WERI-Rb-1 (cell line): ENCODE results near the gene CAPN5.

Source experiments
- DNase-seq: peaks from one replicate; pipeline ENCODE4 v3.0.0-alpha.2; 2020
- H3K27ac ChIP-seq: fragments of 250-450 bp; sonication (Bioruptor Pico); 2 replicates; pipeline ENCODE4 v1.5.1; 2020; ENCODE audit warnings: mild to moderate bottlenecking, moderate library complexity
- H3K27me3 ChIP-seq: fragments of 250-450 bp; sonication (Bioruptor Pico); 2 replicates; pipeline ENCODE4 v1.5.1; 2021; ENCODE audit warnings: mild to moderate bottlenecking, low read depth, moderate library complexity; ENCODE audit not compliant: insufficient read depth, severe bottlenecking
- H3K36me3 ChIP-seq: fragments of 250-450 bp; sonication (Bioruptor Pico); 2 replicates; pipeline ENCODE4 v1.5.1; 2020; ENCODE audit warnings: mild to moderate bottlenecking, moderate library complexity
- H3K4me3 ChIP-seq: 2 replicates; pipeline ENCODE4 v1.5.1; 2011; ENCODE audit warnings: low read depth, mild to moderate bottlenecking, control low read depth, low read length
- H3K9me3 ChIP-seq: fragments of 250-450 bp; sonication (Bioruptor Pico); 2 replicates; pipeline ENCODE4 v1.5.1; 2021; ENCODE audit warnings: mild to moderate bottlenecking, moderate library complexity; ENCODE audit not compliant: severe bottlenecking
- CTCF ChIP-seq: IDR thresholded peaks from 2 replicates; pipeline ENCODE4 v1.5.1; 2011; ENCODE audit warnings: low read depth, mild to moderate bottlenecking, control low read depth, inconsistent platforms, low read length

Gene CAPN5

DNA sequence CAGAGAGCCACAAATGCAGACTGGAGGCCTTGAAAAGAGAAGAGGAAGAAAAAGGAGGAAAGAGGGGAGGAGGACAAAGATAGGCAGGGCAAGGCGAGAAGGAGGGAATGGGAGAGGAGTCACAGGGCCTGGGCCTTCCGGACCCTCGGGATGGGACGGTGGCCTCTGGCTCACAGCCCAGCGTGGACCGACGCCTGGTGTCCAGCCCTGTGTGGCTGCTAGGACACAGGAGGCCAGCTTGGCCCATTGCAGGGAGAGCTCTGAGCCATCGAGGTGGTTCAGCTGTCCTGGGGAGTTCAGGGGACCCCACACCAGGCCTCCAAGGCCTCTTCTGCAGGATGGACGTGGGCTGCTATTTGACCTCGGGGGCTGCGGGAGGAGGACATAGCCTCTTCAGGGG lies 70.7 kb downstream of the CAPN5 start:
- no peak for DNase-seq
- no peaks in the 10 kb centered on the region for H3K9me3 ChIP-seq
- no peak for TF ChIP-seq CTCF
- H3K36me3 ChIP-seq: peaks cover 12% of the 10 kb centered on the region
- no peaks in the 10 kb centered on the region for H3K27me3 ChIP-seq
- peak overlapping the region; percentile 86 for H3K4me3 ChIP-seq
- peak overlapping the region; percentile 90 for H3K27ac ChIP-seq

DNA sequence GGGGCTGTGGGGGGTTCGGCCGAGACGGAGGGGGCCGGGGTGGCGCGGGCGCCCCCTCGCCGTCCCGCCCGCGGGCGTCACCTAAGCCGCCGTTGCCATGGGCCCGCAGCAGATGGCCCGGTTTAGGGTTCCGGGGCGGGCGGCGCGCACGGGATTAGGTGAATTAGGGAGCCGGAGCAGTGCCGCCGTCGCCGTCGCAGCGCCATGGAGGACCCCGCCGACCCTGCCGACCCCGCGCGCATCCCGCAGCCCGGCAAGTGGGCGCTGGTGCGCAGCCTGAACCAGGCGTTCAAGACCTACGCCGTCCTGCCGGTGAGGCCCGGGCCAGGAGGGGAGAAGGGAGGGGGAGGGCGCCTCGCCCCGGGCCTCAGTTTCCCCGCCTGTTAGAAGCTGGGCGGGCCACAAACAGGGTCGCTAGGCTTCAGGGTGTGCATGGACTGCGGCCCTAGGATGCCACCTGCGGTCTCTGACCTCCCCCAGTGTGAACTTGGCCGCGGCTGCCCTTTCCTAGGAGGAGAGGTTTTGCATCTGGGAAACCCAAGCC lies 71.4 kb downstream of the CAPN5 start:
- TF ChIP-seq CTCF: no peak
- peak; percentile 69 for DNase-seq
- no peaks in the 10 kb centered on the region for H3K27me3 ChIP-seq
- peak overlapping the region; percentile 90 for H3K27ac ChIP-seq
- H3K9me3 ChIP-seq: no peaks in the 10 kb centered on the region
- H3K36me3 ChIP-seq: peaks cover 20% of the 10 kb centered on the region
- peak overlapping the region; percentile 86 for H3K4me3 ChIP-seq

DNA sequence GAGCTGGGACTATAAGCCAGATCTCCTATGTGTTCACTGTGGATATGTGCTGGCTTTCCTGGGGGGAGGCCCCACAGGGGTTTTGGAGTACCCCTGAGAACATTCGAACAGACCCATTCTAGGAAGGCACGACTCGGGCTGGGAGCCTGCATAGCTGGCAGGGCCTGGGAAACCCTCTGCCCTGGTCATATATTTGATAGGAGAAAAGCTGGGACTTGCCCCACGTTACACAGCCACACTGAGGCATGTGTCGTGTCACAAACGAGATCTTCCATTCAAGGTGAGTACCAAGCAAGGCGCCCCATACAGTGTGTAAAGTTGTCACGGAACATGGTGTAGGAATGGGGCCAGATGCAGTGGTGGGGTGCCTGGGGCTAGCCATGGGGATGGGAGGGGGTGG lies 72.4 kb downstream of the CAPN5 start:
- peak overlapping the region; percentile 90 for H3K27ac ChIP-seq
- peak overlapping the region; percentile 86 for H3K4me3 ChIP-seq
- no peaks in the 10 kb centered on the region for H3K27me3 ChIP-seq
- DNase-seq: no peak
- no peak for TF ChIP-seq CTCF
- H3K36me3 ChIP-seq: peaks cover 28% of the 10 kb centered on the region
- H3K9me3 ChIP-seq: no peaks in the 10 kb centered on the region

DNA sequence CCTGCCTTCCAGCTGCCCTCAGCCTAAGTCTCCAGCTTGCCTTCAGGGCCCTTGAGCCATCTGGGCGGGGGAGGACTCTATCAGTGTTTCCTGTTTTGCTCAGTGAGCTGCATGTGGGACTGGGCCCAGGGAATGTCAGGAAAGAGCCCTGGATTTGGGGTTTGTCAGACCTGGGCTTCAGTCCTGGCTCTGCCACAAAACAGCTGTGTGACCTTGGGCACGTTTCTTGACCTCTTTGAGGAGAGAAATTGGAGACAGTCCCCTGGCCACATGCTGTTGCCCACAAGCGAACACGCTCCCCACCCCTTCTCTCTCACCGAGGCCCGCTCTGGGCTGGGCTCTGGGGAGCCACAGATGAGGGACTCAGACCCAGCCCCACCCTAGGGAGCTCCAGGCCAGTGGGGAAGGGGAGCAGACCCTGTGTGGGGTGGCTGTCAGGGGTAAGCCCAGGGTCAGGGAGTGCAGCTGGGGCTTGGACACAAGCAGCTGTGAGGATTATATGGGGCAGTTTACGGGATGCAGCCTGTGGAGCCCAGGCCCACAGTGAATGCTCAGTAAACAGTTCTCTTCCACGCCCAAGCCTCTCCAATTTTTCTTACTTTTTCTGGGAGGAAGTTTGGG lies 73.6 kb downstream of the CAPN5 start:
- Histone ChIP-seq H3K27me3 (no peaks in the 10 kb centered on the region), H3K4me3 (no peak overlapping the region), H3K27ac (peak overlapping the region; percentile 48), H3K9me3 (no peaks in the 10 kb centered on the region), H3K36me3 (peaks cover 36% of the 10 kb centered on the region)
- TF ChIP-seq CTCF: no peak
- peak; percentile 54 for DNase-seq

GRCh38 chr11:77141034-77141433 lies 74.3 kb downstream of the CAPN5 start:
- peak overlapping the region; percentile 48; the same call in 1 of the 2 replicates for H3K27ac ChIP-seq

More at GRCh38 chr11:77141034-77141433, 74.3 kb downstream of the CAPN5 start:
- DNase-seq: no peak
- Histone ChIP-seq H3K4me3 (no peak overlapping the region), H3K27me3 (no peaks in the 10 kb centered on the region), H3K9me3 (no peaks in the 10 kb centered on the region), H3K36me3 (peaks cover 43% of the 10 kb centered on the region)
- no peak for TF ChIP-seq CTCF
